DOHH2 (cell line): ENCODE data around the gene GPSM3.

Experiments
- CTCF ChIP-seq: fragments of 200-600 bp; sonication (generic); IDR thresholded peaks from one replicate; pipeline ENCODE4 v1.5.1; 2014; ENCODE audit warnings: antibody characterized with exemption, mild to moderate bottlenecking, low read depth, low read length; ENCODE audit not compliant: poor library complexity, severe bottlenecking
- EZH2phosphoT487 ChIP-seq: fragments of 200-600 bp; sonication (generic); IDR thresholded peaks from 2 replicates; pipeline ENCODE4 v1.6.1; 2017; ENCODE audit warnings: borderline replicate concordance, mild to moderate bottlenecking, antibody characterized with exemption, low read length, moderate library complexity, mixed read lengths

GRCh38 chr6:32168350-32168749, 24.1 kb downstream of the GPSM3 start:
- TF ChIP-seq CTCF (no peak), EZH2phosphoT487 (no peak)
